B cell (primary cell): ENCODE measurements around the gene AFF3. TPM values are rescaled to one million over a fixed set of nuclear protein-coding genes. Genes with fewer than 3 reads are reported as not detected.

Source experiments
- ATAC-seq: fragments of 200-7000 bp; cut with Tn5 transposase; one replicate; pipeline ENCODE4 v1.10.0; 2021; ENCODE audit warnings: low read depth, mild to moderate bottlenecking, moderate number of reproducible peaks, moderate library complexity
- CTCF ChIA-PET: fragments of 350-600 bp; sonication (Branson Sonifier 250); formaldehyde crosslinking; loops from one replicate; lab custom pipeline; 2021; ENCODE audit warnings: antibody characterized with exemption, inconsistent platforms; lab: Charles Lee
- POLR2A ChIA-PET: fragments of 350-600 bp; sonication (Branson Sonifier 250); formaldehyde crosslinking; loops from one replicate; lab custom pipeline; 2021; ENCODE audit warnings: antibody characterized with exemption; lab: Charles Lee
- DNase-seq: peaks from one replicate; pipeline ENCODE4 v3.0.0; 2013
- H2AFZ ChIP-seq: 2 replicates; pipeline ENCODE4 v1.6.1; 2012; ENCODE audit warnings: mild to moderate bottlenecking, low read depth, low read length; ENCODE audit not compliant: insufficient read depth, poor library complexity, severe bottlenecking
- H3K27ac ChIP-seq, 2 donors: 1 replicate in 1 of 2; 2 replicates in 1 of 2; pipeline ENCODE4 v1.5.1; 2012 to 2013; ENCODE audit warnings: low read length in 2 of 2, mild to moderate bottlenecking in 2 of 2, moderate library complexity in 1 of 2
- H3K27me3 ChIP-seq, 4 experiments: fragments of 200-600 bp in 1 of 4; sonication (generic) in 1 of 4; replicated peaks in 1 of 4; 1 replicate in 2 of 4; 2 replicates in 2 of 4; pipeline versions ENCODE4 v1.6.1 to v1.7.0; 2013 to 2016; ENCODE audit warnings: low read length in 3 of 4, mild to moderate bottlenecking in 2 of 4, mixed read lengths in 1 of 4, moderate library complexity in 1 of 4; ENCODE audit not compliant: insufficient read depth in 4 of 4, control insufficient read depth in 3 of 4; ENCODE audit errors: control extremely low read depth in 1 of 4
- H3K36me3 ChIP-seq, 2 experiments: replicated peaks in 1 of 2; 1 replicate in 1 of 2; 2 replicates in 1 of 2; pipeline versions ENCODE4 v1.6.1 to v1.7.1; 2013; ENCODE audit warnings: low read length in 1 of 2; ENCODE audit not compliant: insufficient read depth in 2 of 2, control insufficient read depth in 1 of 2; ENCODE audit errors: control extremely low read depth in 1 of 2, extremely low read depth in 1 of 2
- H3K4me1 ChIP-seq, 2 donors: fragments of 200-600 bp in 1 of 2; sonication (generic) in 1 of 2; 1 replicate in 1 of 2; 2 replicates in 1 of 2; pipeline versions ENCODE4 v1.5.1 to v1.6.1; 2013 to 2017; ENCODE audit warnings: low read length in 2 of 2; ENCODE audit not compliant: control insufficient read depth in 2 of 2, insufficient read depth in 2 of 2
- H3K4me2 ChIP-seq: replicated peaks from 2 replicates; pipeline ENCODE3; 2012; ENCODE audit warnings: mild to moderate bottlenecking, low read depth, low read length; ENCODE audit not compliant: poor library complexity, severe bottlenecking
- H3K4me3 ChIP-seq, 5 experiments: fragments of 200-600 bp in 1 of 5; sonication (generic) in 1 of 5; 1 replicate in 3 of 5; 2 replicates in 2 of 5; pipeline versions ENCODE4 v1.5.1 to v1.7.0; 2011 to 2016; ENCODE audit warnings: low read length in 4 of 5, mild to moderate bottlenecking in 4 of 5, low read depth in 2 of 5, control low read depth in 1 of 5, moderate library complexity in 1 of 5; ENCODE audit not compliant: insufficient read depth in 1 of 5; ENCODE audit errors: control extremely low read depth in 1 of 5, extremely low read depth in 1 of 5
- H3K79me2 ChIP-seq: fragments of 200-600 bp; sonication (generic); one replicate; pipeline ENCODE4 v1.6.0; 2016; ENCODE audit warnings: low read length; ENCODE audit not compliant: control insufficient read depth, insufficient read depth
- H3K9ac ChIP-seq: fragments of 200-600 bp; sonication (generic); 2 replicates; pipeline ENCODE4 v1.6.1; 2017; ENCODE audit warnings: mild to moderate bottlenecking, low read length, moderate library complexity
- H3K9me3 ChIP-seq, 3 donors: one replicate each; pipeline versions ENCODE4 v1.6.1 to v1.7.1; 2013; ENCODE audit warnings: low read length in 2 of 3; ENCODE audit not compliant: control insufficient read depth in 2 of 3, insufficient read depth in 1 of 3; ENCODE audit errors: control extremely low read depth in 1 of 3
- H4K20me1 ChIP-seq: 2 replicates; pipeline ENCODE4 v1.6.0; 2012; ENCODE audit warnings: mild to moderate bottlenecking, low read length; ENCODE audit not compliant: insufficient read depth, control insufficient read depth, poor library complexity, severe bottlenecking
- H3K27ac Mint-ChIP-seq: one replicate; pipeline ENCODE4 v1.8.0; 2021; ENCODE audit warnings: mixed read lengths
- H3K27me3 Mint-ChIP-seq: one replicate; pipeline ENCODE4 v1.8.0; 2021; ENCODE audit warnings: mixed read lengths
- H3K4me1 Mint-ChIP-seq: one replicate; pipeline ENCODE4 v1.8.0; 2021; ENCODE audit warnings: mixed read lengths
- H3K4me3 Mint-ChIP-seq: one replicate; pipeline ENCODE4 v1.8.0; 2021; ENCODE audit warnings: mixed read lengths
- H3K9me3 Mint-ChIP-seq: one replicate; pipeline ENCODE4 v1.8.0; 2022; ENCODE audit warnings: mixed read lengths; ENCODE audit not compliant: insufficient read depth
- CTCF ChIP-seq: fragments of 200-600 bp; IDR thresholded peaks from one replicate; pipeline ENCODE4 v1.8.0; 2022; ENCODE audit warnings: antibody characterized with exemption, mild to moderate bottlenecking
- EZH2 ChIP-seq: IDR thresholded peaks from 2 replicates; pipeline ENCODE4 v1.6.1; 2012; ENCODE audit warnings: borderline replicate concordance, low read depth, mild to moderate bottlenecking, moderate library complexity, low read length; ENCODE audit not compliant: insufficient read depth, poor library complexity, severe bottlenecking
- WGBS: methylation state at CpG from one replicate; pipeline ENCODE4 v1.1.5; 2013; ENCODE audit warnings: missing lambda C conversion rate; ENCODE audit not compliant: insufficient coverage; 5-methylcytosine and 5-hydroxymethylcytosine counted together
- intact Hi-C: fragments of 100-400 bp; cut with micrococcal nuclease; formaldehyde crosslinking; loops from one replicate; pipeline ENCODE4 v1.10.0; 2022
- polyA plus RNA-seq: library from polyadenylated mRNA; depleted of rRNA; stranded (reverse); fragments of >200 nt; gene quantifications from 2 replicates; pipeline ENCODE4 v1.2.3, GENCODE V29; 2012
- total RNA-seq, 2 donors: library from RNA; stranded (reverse); fragments of 120-200 nt in 1 of 2; gene quantifications; 1 replicate in 1 of 2; 2 replicates in 1 of 2; pipeline versions ENCODE4 v1.2.3 to v1.2.4, GENCODE V29; 2013 to 2022

Gene AFF3
- total and polyA plus RNA-seq, 2 donors (not counting 1 experiment from before 2014, with no cell fraction given): 117 to 830 TPM

- peaks cover 62 to 64% of the 10 kb centered on the region in 2 donors for H3K4me1 ChIP-seq
Measured at GRCh38 chr2:99865818-99866676, 276.3 kb downstream of the AFF3 start.

More at GRCh38 chr2:99865818-99866676, 276.3 kb downstream of the AFF3 start:
- Mint-ChIP-seq H3K4me3 (no peak overlapping the region), H3K4me1 (peaks cover 89% of the 10 kb centered on the region), H3K27ac (no peak overlapping the region), H3K9me3 (no peaks in the 10 kb centered on the region), H3K27me3 (no peaks in the 10 kb centered on the region)
- Histone ChIP-seq H3K9ac (no peak overlapping the region), H3K36me3 (peaks cover 3 to 29% of the 10 kb centered on the region in 2 experiments), H3K27me3 (no peaks in the 10 kb centered on the region), H3K79me2 (peaks cover 27% of the 10 kb centered on the region), H4K20me1 (peaks cover 96% of the 10 kb centered on the region), H3K4me3 (no peak overlapping the region), H3K4me2 (no peak overlapping the region), H2AFZ (no peak overlapping the region), H3K9me3 (no peaks in the 10 kb centered on the region), H3K27ac (no peak overlapping the region)
- no peak for TF ChIP-seq CTCF
- TF ChIP-seq EZH2: no peak
- ATAC-seq (no peak), DNase-seq (no peak)
- POLR2A ChIA-PET: no interaction called here
- 88% methylated on average over 6 of the region's 9 CpGs for WGBS
- CTCF ChIA-PET: no interaction called here
- intact Hi-C loops: no loop called here
